ENCODE data around the gene CCK.
A peak's percentile ranks its signal among the peaks of the same experiment; 100 is the strongest.

CCK gene

DNA sequence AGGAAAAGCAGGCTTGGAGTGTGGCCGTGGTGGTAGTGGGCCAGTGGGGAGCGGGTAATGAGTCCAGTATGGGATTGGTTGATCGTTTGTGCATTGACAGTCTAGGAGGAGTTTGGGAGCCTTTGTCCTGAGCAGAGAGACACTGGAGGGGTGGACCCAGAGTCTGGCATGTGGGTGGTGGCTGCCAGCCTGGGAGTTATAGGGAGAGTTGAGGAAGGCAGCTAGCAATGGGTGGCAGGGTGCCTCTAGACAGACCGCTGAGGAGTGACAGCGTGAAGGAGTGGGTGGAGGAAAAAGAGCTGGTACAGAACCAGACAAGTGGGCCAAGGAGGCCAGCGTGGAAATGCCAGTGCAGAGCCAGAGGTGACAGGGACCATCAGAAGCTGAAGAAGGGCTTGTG, 1.9 kb upstream of the CCK start:
- DNase-seq (ENCODE audit: low spot score), result no peak

GRCh38 chr3:42265059-42265991, 660 bp downstream of the CCK start:
- peak; percentile 49 for DNase-seq (ENCODE audit: low spot score)

- peak; percentile 50 for DNase-seq (ENCODE audit: low spot score)
Observed at GRCh38 chr3:42264399-42265058, 1.5 kb downstream of the CCK start.

GRCh38 chr3:42263354-42264346, 2.3 kb downstream of the CCK start:
- DNase-seq (ENCODE audit: low spot score), result peak; percentile 34

DNA sequence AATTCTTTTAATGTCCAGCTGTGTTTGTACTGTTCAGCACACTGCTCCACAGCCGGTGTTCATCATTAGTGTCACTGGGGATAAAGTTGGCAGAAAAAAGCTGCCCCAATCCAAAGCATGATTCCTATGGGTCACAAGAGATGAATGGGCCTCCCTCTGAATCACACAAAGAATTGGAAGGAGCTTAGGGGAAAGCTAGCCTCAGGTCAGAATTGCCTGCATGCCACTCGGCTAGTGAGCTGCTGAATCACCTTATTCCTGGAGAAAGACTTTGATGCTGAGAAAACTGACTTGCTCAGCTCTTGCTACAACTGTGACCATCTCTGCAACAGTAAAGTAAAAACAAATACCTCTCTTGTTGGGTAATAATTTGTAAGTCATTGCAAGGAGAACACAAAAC, 3.5 kb downstream of the CCK start:
- peak; percentile 62 for DNase-seq (ENCODE audit: low spot score)

DNA sequence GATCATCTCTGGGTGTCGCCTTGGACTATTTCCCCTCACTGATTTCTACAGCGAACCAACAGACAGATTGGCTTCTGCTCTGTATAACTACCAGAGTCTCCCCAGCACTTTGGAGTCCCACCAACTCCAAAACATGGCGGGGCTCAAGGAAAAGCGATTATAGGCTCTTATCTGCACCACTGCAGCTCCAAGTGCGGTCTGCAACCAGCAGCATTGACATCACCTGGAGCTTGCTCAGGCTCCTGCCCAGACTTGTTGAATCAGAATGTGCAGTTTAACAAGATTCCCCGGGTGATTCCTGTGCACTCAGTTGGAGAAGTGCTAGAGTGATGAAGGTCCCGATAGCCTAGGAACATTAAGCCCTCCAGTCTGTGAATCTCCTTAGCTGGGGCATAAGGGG, 9.0 kb downstream of the CCK start:
- DNase-seq (ENCODE audit: low spot score), result no peak

DNA sequence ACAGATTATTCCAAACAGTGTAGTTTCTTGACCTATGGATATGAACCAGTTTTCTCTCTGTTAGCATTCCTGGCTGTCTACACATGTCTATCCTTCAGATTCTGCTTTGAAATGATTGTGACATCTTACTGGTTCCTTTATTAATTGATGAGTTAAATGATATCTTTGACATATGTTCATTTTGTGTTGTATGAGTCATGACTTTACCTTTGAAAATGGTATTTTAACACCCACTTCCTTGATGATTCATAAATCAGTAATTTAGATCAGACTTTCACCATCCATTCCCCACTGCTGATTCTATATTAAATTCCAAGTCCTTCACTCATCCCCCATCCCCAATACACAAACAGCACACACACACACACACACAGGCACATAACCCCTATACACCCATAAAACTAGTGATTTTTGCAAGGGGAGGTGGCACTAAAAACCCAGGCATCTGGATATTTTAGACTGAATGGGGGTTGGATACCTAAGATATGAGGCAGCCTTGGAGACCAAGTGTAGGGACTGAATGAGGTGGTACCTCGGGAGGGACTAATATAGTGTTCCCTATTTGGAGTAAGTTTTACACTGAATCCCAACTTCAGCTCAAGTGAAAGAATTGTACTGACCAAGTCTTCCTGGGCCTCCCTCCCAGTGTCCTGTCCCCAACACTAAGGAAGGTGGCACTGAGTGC, 9.7 kb downstream of the CCK start:
- no peak for DNase-seq (ENCODE audit: low spot score)

GRCh38 chr3:42254566-42254965, 11.4 kb downstream of the CCK start:
- no peak for DNase-seq (ENCODE audit: low spot score)

GRCh38 chr3:42250761-42251160, 15.2 kb downstream of the CCK start:
- DNase-seq (ENCODE audit: low spot score), result no peak

DNA sequence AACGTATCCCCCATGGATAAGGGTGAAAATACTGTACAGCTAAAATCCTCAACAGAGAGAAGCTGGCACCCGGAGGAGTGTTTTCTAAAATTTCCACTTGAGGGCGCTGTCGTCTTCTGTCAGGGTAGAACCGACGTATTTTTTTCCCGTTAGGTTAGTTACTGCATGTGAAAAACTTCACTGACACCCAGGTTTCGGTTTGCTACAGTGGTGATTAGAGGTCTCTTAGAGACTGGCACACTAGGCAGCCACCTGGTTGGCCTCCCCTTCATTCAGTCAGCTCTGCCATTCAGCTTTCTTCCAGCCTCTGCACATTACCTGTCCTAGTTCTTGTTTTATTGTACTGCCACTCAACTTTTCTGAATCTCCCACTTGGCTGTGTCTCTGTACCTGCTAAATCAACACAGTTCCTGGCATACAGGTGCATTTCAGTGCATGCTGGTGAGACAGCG, 18.4 kb downstream of the CCK start:
- peak; percentile 71 for DNase-seq (ENCODE audit: low spot score)

GRCh38 chr3:42246091-42246490, 19.9 kb downstream of the CCK start:
- DNase-seq (ENCODE audit: low spot score), result no peak

GRCh38 chr3:42236611-42237010, 29.4 kb downstream of the CCK start:
- no peak for DNase-seq (ENCODE audit: low spot score)

DNA sequence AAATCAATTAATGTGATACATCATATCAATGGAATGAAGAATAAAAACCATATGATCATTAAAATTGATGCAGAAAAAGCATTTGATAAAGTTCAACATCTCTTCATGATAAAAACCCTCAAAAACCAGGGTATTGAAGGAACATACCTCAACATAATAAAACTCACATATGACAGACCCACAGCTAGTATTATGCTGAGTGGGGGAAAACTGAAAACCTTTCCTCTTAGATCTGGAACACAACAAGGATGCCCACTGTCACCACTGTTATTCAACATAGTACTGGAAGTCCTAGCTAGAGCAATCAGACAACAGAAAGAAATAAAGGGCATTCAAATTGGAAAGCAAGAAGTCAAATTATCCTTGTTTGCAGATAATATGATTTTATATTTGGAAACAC, 30.5 kb downstream of the CCK start:
- no peak for DNase-seq (ENCODE audit: low spot score)

DNA sequence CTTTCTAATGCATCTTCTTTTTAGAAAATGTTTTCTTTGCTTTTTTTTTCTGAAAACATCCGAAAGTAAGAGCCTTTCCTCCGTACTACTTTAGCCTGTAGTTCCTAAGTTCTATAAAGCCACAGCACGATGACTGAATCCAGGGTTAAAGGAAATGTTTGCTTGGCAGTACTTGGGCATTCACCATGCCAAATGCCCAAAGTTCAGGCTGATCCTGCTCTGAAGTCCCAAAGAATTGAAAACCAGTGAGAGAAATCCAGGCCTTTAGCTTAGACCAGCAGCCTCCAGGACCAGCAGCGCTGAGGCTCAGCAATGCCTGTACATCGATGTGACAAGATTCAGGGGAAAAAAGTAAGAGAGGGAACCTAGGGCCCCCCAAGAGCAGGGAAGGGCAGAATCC, 35.1 kb downstream of the CCK start:
- DNase-seq (ENCODE audit: low spot score), result no peak

- DNase-seq (ENCODE audit: low spot score), result peak; percentile 79
Observed at GRCh38 chr3:42229942-42230688, 35.9 kb downstream of the CCK start.

DNA sequence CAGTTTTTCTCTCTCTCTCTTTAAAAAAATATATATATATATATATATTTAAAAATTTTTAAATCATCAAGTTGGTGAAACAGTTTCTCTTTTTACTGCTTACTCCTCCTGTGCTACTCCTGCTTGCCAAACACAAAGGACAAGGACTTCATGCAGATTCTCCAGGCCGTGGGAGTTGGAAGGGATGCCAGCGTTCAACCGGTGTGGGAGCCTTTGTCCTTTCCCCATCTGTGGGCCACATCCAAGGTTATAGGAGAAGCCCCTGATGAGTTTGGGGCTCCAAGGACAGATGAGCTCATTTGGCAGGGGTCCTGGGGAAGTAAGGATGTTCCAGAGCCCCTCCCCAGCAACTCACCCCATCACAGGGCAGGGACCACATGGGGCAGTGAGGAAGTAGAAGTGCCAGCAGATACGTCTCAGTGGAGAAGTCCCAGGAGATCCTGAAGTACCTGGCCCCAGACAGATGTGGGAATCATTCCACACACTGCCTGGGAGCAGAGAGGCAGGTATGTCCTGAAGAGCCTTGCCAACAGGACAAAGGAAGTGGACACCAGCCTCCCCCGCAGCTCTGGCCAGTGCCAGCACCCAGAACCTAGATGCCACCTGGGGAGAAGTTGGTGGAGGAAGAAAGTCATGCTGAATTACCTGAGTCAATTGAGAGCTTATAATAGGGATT, 36.6 kb downstream of the CCK start:
- no peak for DNase-seq (ENCODE audit: low spot score)

GRCh38 chr3:42228796-42229195, 37.2 kb downstream of the CCK start:
- DNase-seq (ENCODE audit: low spot score), result no peak

GRCh38 chr3:42226470-42227425, 39.2 kb downstream of the CCK start:
- peak; percentile 28 for DNase-seq (ENCODE audit: low spot score)
